ENCODE data around the gene KLRC3.
"Not testable (repeated sequence)": the region's sequence is repeated elsewhere in the genome, so short reads cannot be mapped to it uniquely, and the experiment has no call there.

KLRC3 gene

GRCh38 chr12:10388624-10389413 lies 31.6 kb downstream of the KLRC3 start:
- no peak overlapping the region for H3K4me3 ChIP-seq (ENCODE audit: low read length)
- TF ChIP-seq ZNF274 (IDR thresholded peaks at IDR 0.05; ENCODE audit: low read depth, low read length), result no peak

- H3K4me3 ChIP-seq (ENCODE audit: low read length), result peak overlapping the region; percentile 6; the same call in 1 of the 2 replicates
Observed at GRCh38 chr12:10387498-10387897, 32.9 kb downstream of the KLRC3 start.

DNA sequence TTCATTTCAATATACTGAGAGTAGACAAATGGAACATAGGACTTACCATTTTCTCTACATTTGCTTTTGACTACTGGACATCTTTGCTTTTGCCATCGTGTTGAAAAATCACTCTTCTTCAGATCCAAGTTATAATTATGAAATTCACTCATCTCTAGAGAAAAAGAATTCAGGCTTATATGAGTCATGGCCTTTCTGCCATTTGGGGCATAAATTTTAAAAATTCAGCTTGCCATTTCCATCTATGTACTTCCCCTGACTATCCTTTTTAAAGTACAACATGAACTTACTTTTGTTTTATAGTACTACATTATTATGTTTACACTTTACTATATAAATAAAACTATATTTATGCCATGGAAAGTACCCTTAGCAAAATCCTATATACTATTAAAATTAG lies 33.5 kb downstream of the KLRC3 start:
- H3K4me3 ChIP-seq (ENCODE audit: low read length), result no peak overlapping the region
- no peak for TF ChIP-seq ZNF274 (IDR thresholded peaks at IDR 0.05; ENCODE audit: low read depth, low read length)

DNA sequence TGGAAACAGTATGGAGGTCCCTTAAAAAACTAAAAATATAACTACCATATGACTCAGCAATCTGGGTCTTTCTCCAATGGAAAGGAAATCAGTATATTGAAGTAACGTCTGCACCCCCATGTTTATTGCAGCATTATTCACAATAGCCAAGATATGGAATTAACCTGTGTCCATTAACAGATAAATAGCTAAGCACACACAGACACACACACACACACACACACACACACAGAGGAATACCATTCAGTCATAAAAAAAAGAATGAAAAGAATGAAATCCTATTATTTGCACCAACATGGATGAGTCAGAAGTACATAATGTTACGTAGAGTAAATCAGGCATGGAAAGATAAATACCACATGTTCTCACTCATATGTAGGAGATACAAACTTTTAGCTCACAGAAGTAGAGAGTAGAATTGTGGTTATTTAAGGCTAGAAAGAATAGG lies 35.2 kb downstream of the KLRC3 start:
- no peak overlapping the region for H3K4me3 ChIP-seq (ENCODE audit: low read length)
- no peak for TF ChIP-seq ZNF274 (IDR thresholded peaks at IDR 0.05; ENCODE audit: low read depth, low read length)

GRCh38 chr12:10384191-10384590 lies 36.2 kb downstream of the KLRC3 start:
- TF ChIP-seq ZNF274 (IDR thresholded peaks at IDR 0.05; ENCODE audit: low read depth, low read length), result no peak
- H3K4me3 ChIP-seq (ENCODE audit: low read length), result no peak overlapping the region

DNA sequence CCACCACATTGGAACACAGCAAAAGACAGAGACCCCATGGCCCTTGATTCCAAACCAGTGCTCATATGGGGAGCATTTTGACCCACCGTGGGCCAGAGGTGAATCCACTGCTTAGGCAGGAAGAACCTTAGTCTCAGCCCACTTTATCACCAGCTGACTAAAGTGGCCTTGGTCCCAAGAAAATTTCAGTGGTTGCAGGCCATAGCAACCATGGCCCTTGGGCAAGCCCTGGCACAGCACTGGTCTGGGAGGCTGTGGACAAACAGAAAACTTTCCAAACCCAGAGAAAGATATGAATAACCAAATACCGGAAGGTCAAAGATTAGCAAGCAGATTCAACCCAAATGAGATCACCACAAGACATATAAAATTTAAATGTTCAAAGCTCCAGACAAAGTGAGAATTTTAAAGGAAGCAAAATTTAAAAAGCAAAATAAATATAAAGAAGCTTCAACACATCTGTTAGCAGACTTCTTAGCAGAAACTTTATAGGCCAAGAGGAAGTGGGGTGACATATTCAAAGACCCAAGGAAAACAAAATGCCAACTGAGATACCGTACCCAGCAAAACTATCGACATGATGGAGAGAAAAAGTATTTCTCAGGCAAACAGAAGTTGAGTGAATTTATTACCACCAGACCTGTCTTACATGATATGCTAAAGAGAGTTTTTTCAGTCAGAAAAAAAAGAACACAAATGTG lies 38.3 kb downstream of the KLRC3 start:
- no peak overlapping the region for H3K4me3 ChIP-seq (ENCODE audit: low read length)
- TF ChIP-seq ZNF274 (IDR thresholded peaks at IDR 0.05; ENCODE audit: low read depth, low read length), result no peak

- H3K4me3 ChIP-seq (ENCODE audit: low read length), result not testable (repeated sequence)
Observed at GRCh38 chr12:10378737-10379136, 41.7 kb downstream of the KLRC3 start.

- TF ChIP-seq ZNF274 (IDR thresholded peaks at IDR 0.05; ENCODE audit: low read depth, low read length), result no peak
- no peak overlapping the region for H3K4me3 ChIP-seq (ENCODE audit: low read length)
Observed at GRCh38 chr12:10374624-10375018, 45.8 kb downstream of the KLRC3 start.

DNA sequence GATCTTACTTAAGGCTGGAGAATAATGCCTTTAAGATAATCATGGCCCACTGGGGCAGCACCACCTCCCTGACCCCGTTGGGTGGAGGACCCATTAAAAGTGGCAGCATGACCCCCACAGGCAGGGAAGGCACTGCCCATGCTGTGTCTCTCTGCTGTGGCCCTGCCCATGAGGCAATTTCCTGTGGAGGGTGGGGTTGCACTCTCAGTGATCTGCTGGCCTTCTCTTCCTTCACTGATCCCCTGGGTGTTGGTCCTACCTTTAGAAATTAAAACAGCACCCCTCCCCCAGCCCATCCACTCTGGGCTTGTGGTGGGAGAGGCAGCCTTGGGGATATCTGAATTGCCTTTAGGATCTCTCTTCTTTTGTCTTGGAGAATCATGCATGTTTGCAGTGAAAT lies 47.8 kb downstream of the KLRC3 start:
- H3K4me3 ChIP-seq (ENCODE audit: low read length), result no peak overlapping the region
- no peak for TF ChIP-seq ZNF274 (IDR thresholded peaks at IDR 0.05; ENCODE audit: low read depth, low read length)

GRCh38 chr12:10371893-10372535 lies 48.4 kb downstream of the KLRC3 start:
- not testable (repeated sequence) for H3K4me3 ChIP-seq (ENCODE audit: low read length)

DNA sequence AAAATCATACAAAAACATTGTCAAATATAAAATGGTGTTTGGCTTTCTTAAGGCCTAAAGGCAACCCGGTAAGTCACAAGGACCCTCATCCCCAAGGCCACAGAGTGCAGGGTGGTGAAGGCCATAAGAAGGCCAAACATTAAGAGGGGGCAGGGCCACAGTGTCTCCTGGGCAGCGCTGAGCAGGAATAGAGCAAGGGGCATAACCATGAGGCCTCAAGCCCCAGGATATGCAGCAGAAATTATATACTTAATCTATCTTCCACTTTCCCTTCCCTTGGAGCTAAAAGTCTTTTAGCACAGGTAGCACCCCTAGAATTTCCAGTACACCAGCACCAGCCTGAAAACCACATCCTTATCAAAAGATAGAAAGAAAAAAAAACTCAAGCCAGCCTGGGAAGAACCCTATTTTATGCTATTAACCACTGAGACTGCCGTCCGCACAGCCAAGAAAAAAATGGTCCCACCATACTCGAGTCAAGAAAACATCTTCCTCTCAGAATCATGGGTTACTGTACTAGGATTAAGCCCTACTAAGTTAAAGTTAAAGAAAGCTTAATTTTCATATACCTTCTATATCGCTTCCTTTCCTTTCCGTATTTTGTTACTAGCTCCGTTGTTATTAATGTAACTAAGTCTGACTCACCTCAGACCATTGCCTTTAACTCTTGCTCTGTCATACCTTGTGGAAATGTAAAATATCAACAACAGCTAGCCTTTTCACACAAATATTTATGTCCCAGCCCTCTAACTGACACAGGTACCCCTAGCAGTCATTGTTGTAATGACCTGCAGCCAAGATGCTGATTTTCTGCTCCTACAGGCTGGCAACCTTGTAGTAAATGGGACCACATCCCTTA lies 50.6 kb downstream of the KLRC3 start:
- H3K4me3 ChIP-seq (ENCODE audit: low read length), result no peak overlapping the region
- no peak for TF ChIP-seq ZNF274 (IDR thresholded peaks at IDR 0.05; ENCODE audit: low read depth, low read length)

- no peak overlapping the region for H3K4me3 ChIP-seq (ENCODE audit: low read length)
- no peak for TF ChIP-seq ZNF274 (IDR thresholded peaks at IDR 0.05; ENCODE audit: low read depth, low read length)
Observed at GRCh38 chr12:10368206-10369171, 51.9 kb downstream of the KLRC3 start.

- H3K4me3 ChIP-seq (ENCODE audit: low read length), result not testable (repeated sequence)
Observed at GRCh38 chr12:10367714-10368113, 52.7 kb downstream of the KLRC3 start.

Data from GM08714 (cell line).